NCI-H526 (cell line): ENCODE measurements around the gene ITPR3.

Experiments used
- DNase-seq, 2 experiments: peaks; one replicate each; lab custom pipeline; 2025; lab: John Stamatoyannopoulos, UW

Gene ITPR3

DNA sequence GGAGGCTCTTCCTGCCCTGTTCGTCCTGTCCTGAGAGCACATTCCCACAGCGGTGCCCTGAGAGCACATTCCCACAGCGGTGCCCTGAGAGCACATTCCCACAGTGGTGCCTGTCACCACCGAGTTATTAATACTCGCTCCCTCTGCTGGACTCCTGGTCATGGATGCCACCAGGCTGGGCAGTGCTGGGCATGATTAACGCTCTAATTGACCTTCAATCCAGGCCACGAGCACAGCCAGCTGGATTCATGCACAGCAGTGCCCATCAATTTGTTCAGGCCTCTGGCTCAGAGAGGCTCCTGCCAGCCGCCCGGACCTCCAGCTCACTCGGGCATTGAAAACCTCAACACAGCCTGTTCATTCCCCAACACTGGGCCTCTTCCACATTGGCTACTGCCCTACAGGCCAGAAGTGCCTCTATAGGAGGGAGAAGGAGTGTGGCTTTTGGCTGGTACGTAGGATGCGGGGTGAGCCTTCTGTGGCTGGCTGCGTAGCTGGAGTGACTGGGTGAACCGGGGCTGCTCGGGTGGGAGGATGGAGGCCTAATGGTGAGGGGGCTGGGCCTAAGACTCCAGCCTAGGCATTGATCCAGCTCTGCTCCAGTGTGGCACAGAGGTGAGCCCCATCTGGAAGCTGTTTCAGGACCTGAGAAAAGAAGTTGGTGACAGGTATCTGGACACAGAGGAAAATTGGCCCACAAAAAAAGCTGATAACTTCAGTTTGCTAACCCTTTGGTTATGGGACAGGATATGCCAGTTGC lies 116.3 kb downstream of the ITPR3 start:
- no peak for DNase-seq

DNA sequence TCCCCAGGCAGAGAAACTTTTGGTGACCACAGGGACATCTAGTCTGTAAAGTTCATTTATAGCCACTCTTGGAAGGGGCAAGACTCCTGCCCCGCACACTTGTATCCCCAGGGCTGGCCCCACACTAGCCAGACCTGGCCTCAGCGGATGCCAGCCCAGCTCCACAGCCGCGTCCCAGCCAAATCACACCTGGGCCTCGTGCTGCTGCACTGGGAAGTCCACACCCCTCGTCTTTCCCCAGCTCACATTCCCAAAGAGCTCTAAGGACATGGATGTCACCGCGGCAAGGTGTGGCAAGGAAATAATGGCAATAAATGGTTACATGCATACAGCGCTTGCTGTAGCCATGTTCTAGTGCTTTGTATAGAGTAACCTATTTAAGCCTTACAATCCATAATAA lies 117.0 kb downstream of the ITPR3 start:
- no peak for DNase-seq

DNA sequence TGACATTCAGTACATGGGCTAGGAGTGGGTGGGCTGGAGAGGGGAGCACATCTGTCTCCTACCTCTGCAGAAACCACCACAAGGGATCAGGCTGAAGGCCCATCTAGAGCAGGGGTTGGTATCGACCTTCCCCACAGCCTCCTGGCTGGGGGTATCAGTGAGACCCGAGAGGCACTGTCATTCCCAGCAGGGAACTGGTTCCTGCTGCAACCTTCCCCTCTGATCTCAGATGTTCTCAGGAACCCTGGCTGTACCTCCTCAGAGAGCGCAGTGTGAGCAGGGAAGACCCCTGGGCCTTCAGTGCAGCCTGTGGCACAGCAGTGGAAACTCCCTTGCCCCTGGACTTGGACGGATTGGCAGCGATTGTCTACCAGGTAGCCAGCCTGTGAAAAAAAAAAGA lies 117.8 kb downstream of the ITPR3 start:
- no peak for DNase-seq

DNA sequence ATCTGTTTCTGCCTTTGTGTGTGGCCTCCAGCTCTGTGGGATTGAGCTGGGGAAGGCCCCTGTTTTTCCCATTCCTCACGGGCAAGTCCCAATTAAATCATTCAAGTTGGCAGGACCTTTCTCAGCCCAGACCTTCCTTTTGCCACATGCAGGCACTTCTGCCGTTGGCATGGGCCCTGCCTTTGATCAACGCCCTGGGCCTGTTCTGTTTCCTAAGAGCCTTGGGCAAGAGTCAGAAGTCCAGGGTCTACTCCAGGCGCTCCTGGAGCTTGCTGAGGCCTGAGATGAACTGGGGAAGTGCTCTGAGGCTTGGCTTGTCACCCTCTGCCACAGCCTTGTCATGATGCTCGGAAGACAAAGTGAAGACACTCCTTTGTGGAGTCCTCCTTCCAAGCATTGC lies 118.4 kb downstream of the ITPR3 start:
- DNase-seq = no peak

DNA sequence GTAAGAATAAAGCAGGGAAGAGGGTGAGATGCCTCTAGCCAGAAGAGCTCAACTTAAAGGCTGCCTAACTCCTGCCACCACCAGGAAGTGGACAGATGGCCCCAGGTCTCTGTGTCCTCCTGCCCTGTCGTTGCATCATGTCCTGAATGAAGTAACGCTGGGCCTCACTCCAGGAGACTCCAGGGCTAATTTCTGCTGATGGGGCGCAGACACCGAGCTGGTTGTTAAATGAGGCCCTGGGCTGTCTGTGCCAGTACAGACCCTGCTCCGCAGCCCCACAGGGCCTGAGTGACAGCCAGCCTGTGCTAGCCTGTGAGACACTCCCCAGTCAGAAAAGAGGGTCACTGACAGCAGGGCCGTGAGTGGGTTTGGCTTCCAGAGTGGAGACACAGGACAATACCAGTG lies 119.1 kb downstream of the ITPR3 start:
- DNase-seq = no peak

DNA sequence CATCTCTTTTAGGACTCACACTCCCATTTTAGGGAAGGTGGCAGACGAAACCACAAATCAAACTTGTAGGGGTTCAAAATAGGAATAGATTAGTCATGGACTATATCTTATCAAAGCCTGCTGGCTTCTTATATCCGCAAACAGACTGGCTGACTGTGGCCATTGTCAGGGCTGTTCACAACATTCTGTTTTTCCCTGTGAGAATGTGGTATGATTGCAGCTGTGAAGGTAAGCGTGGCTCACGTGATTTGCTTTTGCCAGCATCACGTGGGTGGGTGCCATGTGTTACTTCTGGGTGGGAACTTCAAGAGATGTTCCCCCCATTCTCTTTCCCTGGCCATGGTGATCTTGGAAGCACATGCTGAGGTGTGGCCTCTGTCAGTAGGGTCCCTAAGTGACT lies 119.7 kb downstream of the ITPR3 start:
- no peak for DNase-seq

DNA sequence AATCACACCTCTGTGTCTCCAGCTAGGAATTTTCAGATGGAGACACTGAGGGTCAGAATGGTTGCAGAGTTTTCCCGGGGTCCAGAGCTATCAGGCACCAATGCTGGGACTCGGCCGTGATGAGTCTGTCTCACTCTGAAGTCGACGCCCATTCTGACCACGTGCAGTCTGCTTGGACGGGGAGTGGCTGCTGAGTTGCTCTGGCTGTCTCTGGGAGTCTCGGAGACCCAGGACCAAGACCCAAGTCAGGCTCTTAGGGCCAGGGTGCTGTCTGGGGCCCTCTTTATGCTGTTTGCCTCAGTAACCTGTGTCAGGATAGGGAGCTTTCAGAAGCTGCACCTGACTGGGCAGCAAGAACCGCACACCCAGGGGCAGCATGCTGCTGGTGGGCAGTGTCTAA lies 121.0 kb downstream of the ITPR3 start:
- DNase-seq = no peak

DNA sequence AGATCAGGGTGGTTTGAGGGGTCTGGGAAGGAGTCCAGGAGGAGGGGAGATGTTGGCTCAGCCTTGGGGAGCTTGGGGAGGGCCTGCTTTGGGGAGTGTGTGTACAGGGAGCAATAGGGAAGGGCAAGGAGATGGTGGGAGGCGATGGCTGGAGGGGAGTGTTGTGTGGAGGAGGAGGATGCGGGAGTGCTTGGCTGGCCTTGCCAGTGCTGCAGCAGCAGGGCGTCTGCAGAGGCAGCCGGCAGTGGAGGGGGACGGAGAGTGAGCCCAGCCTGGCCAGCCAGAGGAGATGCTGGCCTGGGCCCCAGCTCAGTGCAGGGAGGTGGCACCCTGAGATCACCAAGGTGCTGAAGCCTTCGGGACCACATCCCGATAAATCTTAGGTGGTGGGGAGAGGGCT lies 121.7 kb downstream of the ITPR3 start:
- DNase-seq = no peak

DNA sequence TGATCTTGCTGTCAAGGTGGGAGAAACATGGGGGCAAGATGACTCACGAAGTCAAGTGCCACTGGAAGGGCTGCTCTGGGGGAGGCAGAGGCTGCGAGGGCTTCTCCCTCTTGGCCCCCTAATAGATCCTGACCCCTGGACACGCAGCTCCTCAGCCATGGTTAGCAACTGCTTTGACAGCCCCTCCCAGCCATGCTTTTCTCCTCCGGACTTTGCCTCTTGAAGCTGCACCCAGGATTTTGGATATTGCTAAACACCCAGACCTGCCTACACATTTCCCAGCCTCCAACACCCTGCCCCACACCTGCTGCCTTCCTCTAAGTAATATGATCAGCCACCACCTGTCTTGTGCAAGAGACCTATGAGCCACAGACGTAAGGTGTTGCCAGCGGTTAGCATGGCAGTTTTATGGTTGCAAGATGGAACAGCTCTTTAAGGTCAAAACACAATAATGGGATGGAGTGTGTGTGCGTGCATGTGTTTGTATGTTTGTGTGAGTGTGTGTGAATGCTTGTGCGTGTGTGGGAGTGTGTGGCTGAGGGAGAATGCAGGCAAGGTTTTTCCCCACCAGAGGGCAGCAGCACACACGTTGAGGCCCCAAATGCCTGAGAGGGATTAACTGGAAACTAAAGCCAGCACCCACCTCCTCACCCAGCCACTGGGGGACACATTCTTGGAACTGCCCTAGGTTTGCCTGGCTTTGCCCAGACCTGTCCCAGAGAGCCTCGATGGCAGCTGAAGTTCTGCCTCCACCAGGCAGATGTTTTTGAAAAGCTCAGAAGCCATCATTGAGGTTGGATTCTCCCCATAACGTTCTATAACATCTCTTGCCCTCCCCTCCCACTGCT lies 123.1 kb downstream of the ITPR3 start:
- DNase-seq = peak; percentile 71 to 87

DNA sequence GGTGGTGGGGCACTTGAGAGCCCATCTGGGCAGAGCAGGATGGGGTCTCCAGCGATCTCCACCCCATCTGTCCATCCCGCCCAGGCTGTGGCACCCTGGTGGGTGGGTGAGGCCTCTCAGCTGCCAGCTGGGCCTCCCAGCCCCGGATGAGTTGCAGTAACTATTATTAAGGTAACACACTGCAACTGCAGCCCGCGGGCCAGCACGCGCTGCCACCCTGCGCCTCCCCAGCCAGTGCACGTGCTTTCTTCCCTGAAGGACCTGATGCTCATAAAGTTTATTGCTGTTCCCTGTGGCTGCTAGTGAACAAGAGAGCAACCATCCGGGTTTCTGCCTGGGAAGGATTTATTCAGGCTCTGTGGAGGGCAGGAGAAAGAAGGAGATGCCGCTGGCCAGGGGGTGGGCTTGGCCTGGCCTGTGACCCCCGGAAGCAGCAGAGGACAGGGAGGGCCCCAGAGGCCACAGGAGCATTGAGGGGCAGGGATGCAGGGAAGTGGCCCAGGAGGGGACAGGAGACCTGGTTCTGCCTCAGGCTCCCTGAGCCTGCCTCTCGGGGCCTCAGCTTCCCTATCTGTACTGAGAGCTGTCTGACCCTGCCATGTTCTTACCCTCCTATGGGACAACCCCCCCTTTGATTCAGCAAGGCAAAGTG lies 123.9 kb downstream of the ITPR3 start:
- DNase-seq = peak in 1 of 2 experiments; percentile 50

DNA sequence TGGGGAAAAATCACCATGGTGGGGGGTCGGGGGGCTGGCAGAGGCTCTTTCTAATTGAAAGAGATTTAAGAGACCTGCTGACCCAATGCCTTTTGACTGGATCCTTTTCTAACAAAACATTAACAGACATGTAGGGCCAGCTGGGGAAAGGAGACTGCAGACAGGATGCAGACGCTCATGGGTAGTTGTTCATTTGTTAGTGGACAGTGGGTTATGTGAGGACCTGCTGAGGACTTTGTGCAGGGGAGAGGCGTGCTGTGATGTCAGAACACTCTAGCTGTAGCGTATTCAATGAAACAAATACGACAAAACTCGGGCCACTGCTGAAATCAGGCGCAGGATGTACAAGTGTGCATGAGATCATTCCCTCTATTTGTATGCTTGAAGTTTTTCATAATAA lies 124.4 kb downstream of the ITPR3 start:
- no peak for DNase-seq
